Esophagus muscularis mucosa (tissue), 3 donors: ENCODE results near the gene YBX2.

Experiments used
- CTCF ChIP-seq, 3 experiments: fragments of 200-600 bp in 2 of 3; fragments of 450-650 bp in 1 of 3; sonication (generic) in 2 of 3; IDR thresholded peaks; one replicate each; pipeline ENCODE4 v1.5.1; 2017 to 2019; ENCODE audit warnings: antibody characterized with exemption in 3 of 3, mild to moderate bottlenecking in 2 of 3, moderate library complexity in 1 of 3
- POLR2AphosphoS5 ChIP-seq, 2 donors: sonication (generic); formaldehyde crosslinking; IDR thresholded peaks; one replicate each; pipeline ENCODE4 v1.6.1; 2017; ENCODE audit warnings: antibody characterized with exemption in 2 of 2

- TF ChIP-seq CTCF (IDR thresholded peaks at IDR 0.05) (no peak), POLR2AphosphoS5 (IDR thresholded peaks at IDR 0.05) (no peak)
Measured at GRCh38 chr17:7263801-7264078, 30.7 kb downstream of the YBX2 start.
